Middle frontal gyrus (tissue), 1 donor: ENCODE data around the gene SLC17A2.
"Not testable (repeated sequence)": the region's sequence is repeated elsewhere in the genome, so short reads cannot be mapped to it uniquely, and the experiment has no call there.

Experiments used
- DNase-seq: peaks from one replicate; pipeline ENCODE4 v3.0.0-alpha.2; 2015; ENCODE audit warnings: low spot score; ENCODE audit errors: extremely low spot score

SLC17A2 gene

DNA sequence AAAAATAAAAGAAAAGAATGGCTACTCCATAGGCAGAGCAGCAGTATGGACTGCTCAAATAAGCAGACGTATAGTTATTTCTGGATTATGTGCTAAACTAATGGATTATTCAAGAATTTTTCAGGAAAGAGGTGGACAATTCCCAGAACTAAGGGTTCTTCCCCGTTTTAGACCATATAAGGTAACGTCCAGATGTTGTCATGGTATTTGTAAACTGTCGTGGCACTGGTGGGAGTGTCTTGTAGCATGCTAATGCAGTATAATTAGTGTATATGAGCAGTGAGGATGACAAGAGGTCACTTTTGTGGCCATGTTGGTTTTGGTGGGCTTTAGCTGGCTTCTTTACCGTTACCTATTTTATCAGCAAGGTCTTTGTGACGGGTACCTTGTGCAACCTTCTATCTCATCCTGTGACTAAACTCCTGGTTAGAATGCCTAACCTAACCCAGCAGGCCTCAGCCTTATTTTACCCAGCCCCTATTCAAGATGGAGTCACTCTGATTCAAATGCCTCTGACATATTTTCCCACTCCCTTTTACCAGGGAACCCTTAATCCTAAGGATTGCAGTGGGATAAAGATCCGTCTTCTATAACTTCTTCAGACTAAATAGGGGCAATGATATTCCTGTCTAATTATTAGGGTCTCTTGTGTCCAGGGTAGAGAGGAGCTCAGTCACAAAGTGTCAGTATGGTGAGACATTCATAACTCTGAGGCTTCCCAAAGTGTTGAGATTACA is 21.0 kb upstream of the SLC17A2 start:
- no peak for DNase-seq

DNA sequence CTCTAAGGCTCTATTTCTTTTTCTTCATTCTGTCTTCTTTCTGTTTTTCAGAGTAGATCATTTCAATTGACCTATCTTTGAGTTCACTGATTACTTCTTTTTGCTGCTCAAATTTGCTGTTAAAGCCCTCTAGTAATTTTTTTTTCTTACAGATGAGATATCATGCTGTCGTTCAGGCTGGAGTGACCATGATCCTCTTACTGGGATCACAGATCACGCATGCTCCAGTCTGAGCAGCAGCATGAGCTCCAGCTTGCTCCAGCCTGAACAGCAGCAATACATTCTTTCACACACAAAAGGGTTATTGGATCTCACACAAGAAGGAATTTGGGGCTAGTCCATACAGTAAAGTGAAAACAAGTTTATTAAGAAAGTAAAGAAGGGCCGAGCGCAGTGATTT is 19.8 kb upstream of the SLC17A2 start:
- no peak for DNase-seq

DNA sequence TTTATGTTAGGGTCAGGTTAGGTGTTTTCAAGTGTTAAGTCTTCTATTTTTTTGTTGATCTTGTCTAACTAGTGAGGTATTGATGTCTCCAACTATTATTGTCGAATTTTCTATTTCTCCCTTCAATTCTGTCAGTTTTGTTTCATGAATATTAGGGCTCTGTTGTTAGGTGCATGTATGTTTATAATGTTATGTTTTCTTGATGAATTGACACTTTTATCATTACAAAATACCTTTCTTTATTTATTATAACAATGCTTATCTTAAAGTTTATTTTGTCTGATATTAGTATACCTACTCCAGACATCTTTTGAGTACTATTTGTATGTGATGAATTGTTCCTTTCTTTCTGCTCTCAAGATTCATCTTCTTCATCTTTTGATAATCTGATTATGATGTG is 19.2 kb upstream of the SLC17A2 start:
- no peak for DNase-seq

- not testable (repeated sequence) for DNase-seq
Measured at GRCh38 chr6:25947492-25947891, 17.0 kb upstream of the SLC17A2 start.

DNA sequence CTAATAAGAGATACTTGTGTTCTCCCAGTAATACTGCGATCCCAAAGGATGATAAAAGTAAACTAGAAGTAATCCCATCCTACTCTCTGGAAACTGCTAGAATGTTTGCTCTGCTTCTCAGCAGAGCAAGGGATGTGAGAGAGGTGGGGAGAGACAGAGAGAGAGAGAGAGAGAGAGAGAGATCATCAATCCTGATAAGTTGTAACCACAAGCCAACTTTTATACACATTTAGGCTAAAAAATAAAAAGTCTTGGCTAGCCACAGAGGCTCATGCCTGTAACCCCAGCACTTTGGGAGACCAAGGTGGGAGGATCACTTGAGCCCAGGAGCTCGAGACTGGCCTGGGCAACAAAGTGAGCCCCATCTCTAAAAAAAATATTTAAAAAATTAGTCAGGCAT is 16.1 kb upstream of the SLC17A2 start:
- no peak for DNase-seq

DNA sequence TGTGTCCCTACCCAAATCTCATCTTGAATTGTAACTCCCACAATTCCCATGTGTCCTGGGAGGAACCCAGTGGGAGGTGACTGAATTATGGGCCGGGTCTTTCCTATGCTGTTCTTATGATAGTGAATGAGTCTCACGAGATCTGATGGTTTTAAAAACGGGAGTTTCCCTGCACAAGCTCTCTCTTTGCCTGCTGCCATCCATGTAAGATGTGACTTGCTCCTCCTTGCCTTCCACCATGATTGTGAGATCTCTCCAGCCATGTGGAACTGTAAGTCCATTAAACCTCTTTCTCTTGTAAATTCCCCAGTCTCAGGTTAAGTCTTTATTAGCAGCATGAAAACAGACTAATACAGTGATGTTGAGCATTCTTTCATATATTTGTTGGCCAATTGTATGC is 15.2 kb upstream of the SLC17A2 start:
- not testable (repeated sequence) for DNase-seq

DNA sequence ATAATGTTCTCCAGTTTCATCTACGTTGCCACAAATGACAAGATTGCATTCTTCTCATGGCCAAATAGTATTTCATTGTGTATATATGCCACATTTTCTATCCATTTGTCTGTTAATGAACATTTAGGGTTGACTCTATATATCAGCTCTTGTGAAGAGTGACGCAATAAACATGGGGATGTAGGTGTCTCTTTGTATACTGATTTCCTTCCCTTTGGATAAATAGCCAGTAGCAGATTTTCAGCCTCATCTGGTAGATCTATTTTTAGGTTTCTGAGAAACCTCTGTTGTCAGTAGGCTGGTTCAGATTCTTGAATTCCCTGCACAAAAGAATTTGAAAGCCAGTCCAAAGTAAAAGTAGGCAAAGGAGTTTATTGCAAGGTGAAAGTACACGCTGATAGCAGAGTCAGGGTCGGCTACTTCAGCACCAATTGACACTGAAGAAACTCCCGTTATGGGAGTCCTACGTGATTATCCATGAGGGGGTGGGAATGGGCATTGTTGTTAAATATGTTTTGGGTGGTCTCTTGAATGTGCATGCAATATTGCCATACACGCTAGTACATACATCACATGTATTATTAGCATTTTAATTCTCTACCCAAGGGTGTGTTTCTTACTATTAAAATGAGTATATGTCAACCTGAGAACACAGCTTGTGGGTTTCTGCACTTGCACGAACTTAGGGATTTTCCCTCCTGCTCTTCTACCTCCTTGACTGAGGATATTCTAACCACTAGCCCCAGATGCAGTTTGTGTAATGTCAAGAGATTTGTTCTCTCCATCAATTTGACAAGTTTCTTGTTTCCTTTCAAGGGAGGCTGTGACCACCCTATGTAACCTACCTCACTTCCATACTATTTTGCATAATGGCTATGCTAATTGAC is 14.4 kb upstream of the SLC17A2 start:
- DNase-seq = no peak

DNA sequence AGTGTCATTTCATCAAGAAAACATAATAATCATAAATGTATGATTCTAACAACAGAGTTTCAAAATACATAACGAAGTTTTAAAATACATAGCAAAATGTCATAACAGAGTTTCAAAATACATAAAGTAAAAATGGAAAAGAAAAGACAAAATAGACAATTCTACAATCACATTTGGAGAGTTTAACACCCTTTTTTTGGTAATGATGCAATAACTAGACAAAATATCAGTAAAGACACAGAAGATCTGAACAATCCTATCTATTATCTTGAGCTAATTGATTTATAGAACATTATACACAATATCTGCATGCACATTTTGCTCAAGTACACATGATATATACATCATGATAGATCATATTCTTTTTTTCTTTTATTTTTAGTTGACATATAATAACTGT is 13.4 kb upstream of the SLC17A2 start:
- DNase-seq = no peak

DNA sequence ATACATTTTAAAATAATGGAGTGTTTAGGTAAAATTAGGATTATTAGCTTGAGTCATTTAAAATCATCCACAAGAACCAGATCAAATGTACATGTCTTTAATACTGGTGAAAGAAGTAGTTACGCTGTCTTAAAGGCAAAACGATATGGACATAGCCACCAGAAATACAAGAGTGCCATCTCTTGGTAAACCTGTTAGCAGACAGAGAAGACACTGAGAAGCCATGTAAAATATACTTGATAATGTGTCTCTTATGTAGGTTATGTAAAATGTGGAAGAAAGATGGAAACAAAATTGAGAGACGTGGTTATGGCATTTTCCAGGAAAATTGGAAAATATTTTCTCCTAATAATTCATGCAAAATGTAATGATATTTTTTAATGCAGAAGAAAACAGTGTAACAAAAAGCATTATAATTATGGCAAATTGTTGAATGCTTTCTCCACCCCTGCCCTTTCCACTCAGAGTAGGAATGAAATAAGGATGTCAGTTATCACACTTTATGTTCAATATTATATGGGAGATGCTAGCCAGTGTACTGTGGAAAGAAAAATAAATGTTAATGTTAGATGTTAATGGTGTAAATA is 12.2 kb upstream of the SLC17A2 start:
- no peak for DNase-seq

GRCh38 chr6:25939593-25939992 is 9.1 kb upstream of the SLC17A2 start:
- DNase-seq = no peak

DNA sequence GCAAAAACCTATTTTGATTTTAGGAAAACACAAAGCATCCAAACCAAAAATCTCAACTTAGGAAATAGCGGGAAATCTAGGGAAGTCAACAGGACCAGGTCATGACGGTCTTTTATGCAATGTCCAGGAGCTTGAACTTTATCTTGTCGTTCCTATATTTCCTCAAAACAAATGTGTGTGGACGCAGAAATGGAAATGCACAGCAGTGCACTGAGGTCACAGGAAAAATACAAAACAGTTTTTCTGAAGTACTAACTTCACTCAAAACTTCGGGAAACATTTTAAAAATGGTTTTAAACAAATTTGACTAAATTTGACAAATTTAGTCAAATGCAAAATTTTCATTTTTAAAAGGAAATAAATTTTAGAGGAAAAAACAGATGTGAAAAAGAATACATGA is 5.5 kb upstream of the SLC17A2 start:
- no peak for DNase-seq

- no peak for DNase-seq
Measured at GRCh38 chr6:25934735-25935313, 4.3 kb upstream of the SLC17A2 start.

- no peak for DNase-seq
Measured at GRCh38 chr6:25934156-25934555, 3.7 kb upstream of the SLC17A2 start.

- no peak for DNase-seq
Measured at GRCh38 chr6:25931411-25931709, 869 bp upstream of the SLC17A2 start.

DNA sequence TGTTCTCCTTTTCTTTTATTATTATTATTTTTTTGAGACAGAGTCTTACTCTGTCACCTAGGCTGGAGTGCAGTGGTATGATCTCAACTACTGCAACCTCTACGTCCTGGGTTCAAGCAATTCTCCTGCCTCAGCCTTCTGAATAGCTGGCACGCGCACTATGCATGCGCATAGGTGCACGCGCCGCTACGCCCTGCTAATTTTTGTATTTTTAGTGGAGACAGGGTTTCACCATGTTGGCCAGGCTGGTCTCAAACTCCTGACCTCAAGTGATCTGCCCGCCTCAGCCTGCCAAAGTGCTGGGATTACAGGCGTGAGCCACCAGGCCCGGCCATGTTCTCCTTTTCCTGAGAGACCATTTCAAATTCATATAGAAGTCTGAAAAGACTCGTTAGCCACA is 706 bp downstream of the SLC17A2 start:
- not testable (repeated sequence) for DNase-seq

GRCh38 chr6:25928562-25929324 is 1.7 kb downstream of the SLC17A2 start:
- no peak for DNase-seq

DNA sequence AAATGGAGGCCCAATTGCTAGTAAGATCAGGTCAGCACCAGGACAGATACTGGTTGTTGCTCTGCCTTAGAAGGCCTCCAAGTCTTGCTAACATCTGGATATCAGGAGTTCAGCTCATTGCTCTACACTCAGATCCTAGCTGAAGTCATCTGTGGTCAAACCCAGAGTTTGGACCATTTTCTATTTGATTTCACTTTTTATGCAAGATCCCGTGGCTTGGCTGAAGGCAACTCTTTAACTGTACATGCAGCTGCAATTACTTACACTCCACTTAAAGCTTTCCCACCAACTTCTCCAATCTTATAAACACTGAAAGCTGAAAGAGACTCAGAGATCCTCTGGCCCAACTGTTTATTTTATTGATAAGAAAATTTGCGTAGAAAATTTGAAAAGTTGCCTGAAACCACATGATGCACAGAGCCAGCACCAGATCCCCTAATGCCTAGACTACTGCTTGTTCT is 2.7 kb downstream of the SLC17A2 start:
- DNase-seq = no peak

DNA sequence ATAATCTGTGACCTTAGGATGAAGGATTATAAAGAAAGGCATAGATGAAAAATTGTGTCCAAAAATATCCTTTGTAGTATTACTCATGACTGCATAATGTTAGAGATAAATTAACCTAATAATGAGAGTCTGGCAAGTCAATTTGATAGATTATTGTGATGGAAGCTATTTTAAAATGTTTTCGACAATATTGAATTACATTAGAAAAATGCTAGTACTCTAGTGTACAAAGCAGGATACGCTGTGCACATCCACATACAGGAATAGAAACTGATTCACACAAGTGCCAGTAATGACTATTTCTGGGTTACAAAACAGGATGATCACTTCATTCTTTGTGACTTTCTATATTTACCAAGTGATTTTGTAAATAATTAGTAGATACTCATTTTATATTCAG is 3.3 kb downstream of the SLC17A2 start:
- DNase-seq = no peak

GRCh38 chr6:25925876-25926275 is 4.6 kb downstream of the SLC17A2 start:
- no peak for DNase-seq

- DNase-seq = no peak
Measured at GRCh38 chr6:25922301-25922700, 8.2 kb downstream of the SLC17A2 start.

DNA sequence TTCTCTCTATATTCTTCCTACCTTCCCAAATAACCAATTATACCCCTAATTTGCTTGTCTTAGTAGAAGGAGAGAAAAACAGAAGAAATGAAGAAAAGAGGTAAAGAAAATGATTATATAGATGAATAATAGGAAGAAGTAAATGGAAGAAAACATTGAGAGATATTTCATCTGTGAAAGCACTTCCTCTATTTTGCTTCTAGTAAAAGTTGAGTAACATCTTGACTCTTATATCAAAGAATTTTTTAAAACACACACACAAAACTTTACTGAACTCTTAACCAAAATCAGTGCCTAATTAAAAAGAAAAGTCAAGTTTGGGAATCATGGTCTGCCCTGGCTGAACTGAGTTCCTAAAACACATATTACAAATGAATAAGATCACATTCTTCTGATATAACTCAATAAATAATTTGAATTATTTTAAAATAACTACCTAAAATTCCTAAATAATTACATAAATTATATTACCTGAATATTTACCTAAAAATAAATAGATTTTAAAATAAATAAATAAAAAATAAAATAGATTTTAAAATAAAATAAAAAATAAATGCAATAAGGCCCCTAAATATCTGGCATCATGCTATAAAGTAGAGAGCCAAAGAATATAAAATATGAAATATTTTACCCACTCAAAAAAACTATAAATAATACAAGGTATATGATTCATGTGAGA is 8.8 kb downstream of the SLC17A2 start:
- DNase-seq = no peak
